Lower lobe of right lung (tissue), 2 donors: Measurements from ENCODE around the gene CAPRIN1. TPM values are rescaled to one million over a fixed set of nuclear protein-coding genes. Genes with fewer than 3 reads are reported as not detected.

Source experiments
- ATAC-seq, 2 donors: fragments of 200-7000 bp; cut with Tn5 transposase; one replicate each; pipeline ENCODE4 v1.9.1; 2020 to 2022; ENCODE audit warnings: mild to moderate bottlenecking in 2 of 2, moderate library complexity in 2 of 2
- DNase-seq: peaks from one replicate; pipeline ENCODE4 v3.0.0-alpha.2; 2020
- H3K27ac ChIP-seq: fragments of 200-600 bp; one replicate; pipeline ENCODE4 v1.8.0; 2022
- H3K27me3 ChIP-seq: fragments of 200-600 bp; one replicate; pipeline ENCODE4 v1.8.0; 2022; ENCODE audit warnings: low read depth
- H3K36me3 ChIP-seq: fragments of 200-600 bp; one replicate; pipeline ENCODE4 v1.8.0; 2022; ENCODE audit warnings: mild to moderate bottlenecking
- H3K4me1 ChIP-seq: fragments of 200-600 bp; one replicate; pipeline ENCODE4 v1.8.0; 2022
- H3K4me3 ChIP-seq: fragments of 200-600 bp; one replicate; pipeline ENCODE4 v1.8.0; 2022; ENCODE audit warnings: mild to moderate bottlenecking
- H3K9me3 ChIP-seq: fragments of 200-600 bp; one replicate; pipeline ENCODE4 v1.8.0; 2022
- intact Hi-C: fragments of 100-400 bp; cut with DNase I; formaldehyde crosslinking; loops from one replicate; pipeline ENCODE4 v1.11.0; 2022
- total RNA-seq: library from RNA; stranded (reverse); fragmentation: NEBNext Ultra II Directional; extraction: Animal tissue kit (Norgen Biotek cat#: 25700); gene quantifications from one replicate; pipeline ENCODE4 v1.2.1, GENCODE V29; 2021
- TF ChIP-seq, protein P1 (sequence below): fragments of 200-600 bp; IDR thresholded peaks from one replicate; pipeline ENCODE4 v1.8.0; 2022; ENCODE audit warnings: antibody characterized with exemption, mild to moderate bottlenecking
- donor health status: DM: no; HTN: yes; CAD: no; lungs with severe emphysema.

Gene CAPRIN1
- total RNA-seq, 1 donor from 2014 or later = 187 TPM

DNA sequence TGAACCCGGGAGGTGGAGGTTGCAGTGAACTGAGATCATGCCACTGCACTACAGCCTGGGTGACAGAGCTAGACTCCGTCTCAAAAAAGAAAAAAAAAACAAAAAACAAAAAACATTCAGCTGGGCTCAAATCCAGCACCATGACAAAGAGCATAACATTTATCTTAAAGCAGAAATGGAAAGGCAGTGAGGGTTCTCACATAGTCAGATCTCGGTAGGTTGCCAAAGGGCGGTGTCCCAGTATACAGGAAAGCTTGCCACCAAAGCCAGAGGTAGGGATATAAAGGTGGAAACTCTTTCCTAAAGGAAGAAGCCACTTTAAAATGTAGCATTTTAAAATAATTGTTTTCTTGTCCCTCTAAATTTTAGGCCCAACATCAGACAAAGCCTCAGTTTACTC, 22.4 kb upstream of the CAPRIN1 start:
- H3K27ac ChIP-seq = no peak overlapping the region
- no peak overlapping the region for H3K4me3 ChIP-seq
- H3K27me3 ChIP-seq = no peaks in the 10 kb centered on the region
- DNase-seq = no peak
- H3K9me3 ChIP-seq = no peaks in the 10 kb centered on the region
- ATAC-seq = no peak
- H3K36me3 ChIP-seq = no peaks in the 10 kb centered on the region
- TF ChIP-seq, protein P1, sequence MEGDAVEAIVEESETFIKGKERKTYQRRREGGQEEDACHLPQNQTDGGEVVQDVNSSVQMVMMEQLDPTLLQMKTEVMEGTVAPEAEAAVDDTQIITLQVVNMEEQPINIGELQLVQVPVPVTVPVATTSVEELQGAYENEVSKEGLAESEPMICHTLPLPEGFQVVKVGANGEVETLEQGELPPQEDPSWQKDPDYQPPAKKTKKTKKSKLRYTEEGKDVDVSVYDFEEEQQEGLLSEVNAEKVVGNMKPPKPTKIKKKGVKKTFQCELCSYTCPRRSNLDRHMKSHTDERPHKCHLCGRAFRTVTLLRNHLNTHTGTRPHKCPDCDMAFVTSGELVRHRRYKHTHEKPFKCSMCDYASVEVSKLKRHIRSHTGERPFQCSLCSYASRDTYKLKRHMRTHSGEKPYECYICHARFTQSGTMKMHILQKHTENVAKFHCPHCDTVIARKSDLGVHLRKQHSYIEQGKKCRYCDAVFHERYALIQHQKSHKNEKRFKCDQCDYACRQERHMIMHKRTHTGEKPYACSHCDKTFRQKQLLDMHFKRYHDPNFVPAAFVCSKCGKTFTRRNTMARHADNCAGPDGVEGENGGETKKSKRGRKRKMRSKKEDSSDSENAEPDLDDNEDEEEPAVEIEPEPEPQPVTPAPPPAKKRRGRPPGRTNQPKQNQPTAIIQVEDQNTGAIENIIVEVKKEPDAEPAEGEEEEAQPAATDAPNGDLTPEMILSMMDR = no peak
- intact Hi-C loops = no loop called here
- H3K4me1 ChIP-seq = peaks cover 4% of the 10 kb centered on the region

DNA sequence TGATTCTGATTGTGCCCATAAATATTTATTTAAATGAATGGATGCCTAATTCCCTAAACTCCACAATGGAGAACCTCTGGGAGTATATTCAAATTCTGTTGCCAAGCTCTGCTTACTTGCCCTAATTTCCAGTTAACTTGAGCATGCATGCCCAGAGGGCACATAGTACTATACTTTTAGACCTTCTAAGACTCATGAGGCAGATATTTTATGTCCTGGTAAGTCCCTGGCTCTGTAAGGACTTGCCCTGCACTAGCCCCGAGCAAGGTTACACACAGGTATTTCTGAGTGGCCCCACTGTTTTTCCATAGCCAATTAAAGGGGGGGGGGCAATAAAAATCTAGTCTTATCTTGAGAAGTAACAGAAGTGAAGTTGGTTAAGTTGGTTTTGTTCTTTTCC, 21.1 kb upstream of the CAPRIN1 start:
- Histone ChIP-seq H3K27ac (no peak overlapping the region), H3K4me3 (no peak overlapping the region), H3K4me1 (peaks cover 4% of the 10 kb centered on the region), H3K9me3 (no peaks in the 10 kb centered on the region), H3K27me3 (no peaks in the 10 kb centered on the region), H3K36me3 (no peaks in the 10 kb centered on the region)
- TF ChIP-seq, protein P1 = no peak
- intact Hi-C loops = no loop called here
- ATAC-seq (no peak), DNase-seq (no peak)

DNA sequence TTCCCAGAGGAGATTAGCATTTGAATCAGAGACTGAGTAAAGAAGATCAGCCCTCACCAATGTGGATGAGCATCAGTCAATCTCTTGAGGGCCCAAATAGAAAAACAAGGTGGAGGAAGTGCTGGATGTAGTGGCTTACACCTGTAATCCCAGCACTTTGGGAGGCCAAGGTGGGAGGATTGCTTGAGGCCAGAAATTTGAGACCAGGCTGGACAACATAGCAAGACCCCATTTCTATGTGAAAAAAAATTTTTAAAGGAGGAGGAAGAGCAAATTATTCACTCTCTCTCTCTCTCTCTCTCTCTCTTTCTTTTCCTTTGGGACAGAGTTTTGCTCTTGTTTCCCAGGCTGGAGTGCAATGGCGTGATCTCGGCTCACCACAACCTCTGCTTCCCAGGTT, 18.1 kb upstream of the CAPRIN1 start:
- TF ChIP-seq, protein P1 = no peak
- ATAC-seq (no peak), DNase-seq (no peak)
- H3K4me3 ChIP-seq = no peak overlapping the region
- H3K9me3 ChIP-seq = no peaks in the 10 kb centered on the region
- H3K27ac ChIP-seq = no peak overlapping the region
- intact Hi-C loops = no loop called here
- no peaks in the 10 kb centered on the region for H3K36me3 ChIP-seq
- no peaks in the 10 kb centered on the region for H3K4me1 ChIP-seq
- H3K27me3 ChIP-seq = no peaks in the 10 kb centered on the region

DNA sequence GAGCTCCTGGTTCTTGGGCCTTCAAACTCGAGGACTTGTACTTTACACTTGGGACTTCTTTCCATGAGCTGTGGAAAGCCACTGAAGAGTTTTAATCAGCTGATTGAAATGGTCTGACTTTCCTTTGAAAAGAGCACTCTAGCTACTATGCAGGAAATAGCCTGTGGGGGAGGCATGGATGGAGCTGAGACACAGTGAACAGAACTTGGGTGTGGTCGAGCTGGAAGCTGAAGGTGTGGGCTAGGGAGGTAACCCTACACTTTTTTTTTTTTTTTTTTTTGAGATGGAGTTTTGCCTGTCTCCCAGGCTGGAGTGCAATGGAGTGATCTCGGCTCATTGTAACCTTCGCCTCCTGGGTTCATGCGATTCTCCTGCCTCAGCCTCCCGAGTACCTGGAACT, 17.5 kb upstream of the CAPRIN1 start:
- H3K4me3 ChIP-seq = no peak overlapping the region
- intact Hi-C loops = no loop called here
- DNase-seq (no peak), ATAC-seq (no peak)
- no peaks in the 10 kb centered on the region for H3K36me3 ChIP-seq
- H3K27me3 ChIP-seq = no peaks in the 10 kb centered on the region
- no peaks in the 10 kb centered on the region for H3K4me1 ChIP-seq
- TF ChIP-seq, protein P1 = no peak
- H3K27ac ChIP-seq = no peak overlapping the region
- no peaks in the 10 kb centered on the region for H3K9me3 ChIP-seq

DNA sequence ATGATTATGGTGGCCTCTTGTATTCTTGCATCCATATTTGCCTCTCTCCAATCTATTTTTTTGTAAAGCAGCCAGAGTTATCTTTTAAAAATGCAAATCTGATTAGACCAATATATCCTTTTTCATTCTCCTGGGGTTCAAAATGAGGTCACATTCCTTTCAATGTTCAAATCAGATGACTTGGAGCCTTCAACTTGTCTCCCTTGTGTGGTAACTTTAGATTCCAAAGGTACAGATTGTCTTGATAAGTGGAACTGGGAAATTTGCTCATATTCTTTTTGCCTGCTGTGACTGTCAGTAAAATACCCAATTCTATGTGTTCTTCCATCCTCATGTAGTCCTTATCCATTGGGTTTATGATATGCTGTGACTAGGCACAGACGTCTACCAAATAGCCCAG, 15.1 kb upstream of the CAPRIN1 start:
- Histone ChIP-seq H3K27ac (no peak overlapping the region), H3K36me3 (no peaks in the 10 kb centered on the region), H3K4me1 (no peaks in the 10 kb centered on the region), H3K9me3 (no peaks in the 10 kb centered on the region), H3K27me3 (no peaks in the 10 kb centered on the region), H3K4me3 (no peak overlapping the region)
- TF ChIP-seq, protein P1 = no peak
- ATAC-seq (no peak), DNase-seq (no peak)
- intact Hi-C loops = no loop called here

DNA sequence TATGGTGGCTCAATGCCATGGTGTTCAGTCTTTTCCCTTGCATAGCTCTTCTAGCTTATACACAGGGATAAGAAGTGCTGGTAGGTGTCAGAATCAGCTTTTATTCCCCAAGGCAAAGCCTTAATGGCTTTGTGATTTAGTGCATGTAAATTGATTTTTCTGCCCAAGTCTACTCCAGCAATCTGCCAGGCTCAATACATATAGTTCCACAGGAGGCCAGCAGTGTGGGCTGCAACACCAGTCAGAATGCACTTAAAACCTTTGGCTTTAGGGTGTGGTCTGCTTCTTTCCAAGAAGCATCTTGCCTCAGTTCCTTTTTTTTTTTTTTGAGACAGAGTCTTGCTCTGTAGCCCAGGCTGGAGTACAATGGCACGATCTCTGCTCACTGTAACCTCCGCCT, 14.5 kb upstream of the CAPRIN1 start:
- H3K36me3 ChIP-seq = no peaks in the 10 kb centered on the region
- DNase-seq (no peak), ATAC-seq (no peak)
- H3K9me3 ChIP-seq = no peaks in the 10 kb centered on the region
- H3K4me1 ChIP-seq = no peaks in the 10 kb centered on the region
- H3K27me3 ChIP-seq = no peaks in the 10 kb centered on the region
- TF ChIP-seq, protein P1 = no peak
- H3K27ac ChIP-seq = no peak overlapping the region
- intact Hi-C loops = no loop called here
- H3K4me3 ChIP-seq = no peak overlapping the region
